ENCODE measurements around the gene RBFOX2.

GRCh38 chr22:35923026-35923425 is 105.6 kb downstream of the RBFOX2 start:
- TF ChIP-seq FOXP2 (optimal IDR thresholded peaks at IDR 0.05; ENCODE audit: control extremely low read depth, extremely low read length, insufficient read depth) (no peak), EZH2 (IDR thresholded peaks at IDR 0.05) (no peak)

All from SK-N-MC (cell line).